Measurements from ENCODE around the gene TMEM255B.

DNA sequence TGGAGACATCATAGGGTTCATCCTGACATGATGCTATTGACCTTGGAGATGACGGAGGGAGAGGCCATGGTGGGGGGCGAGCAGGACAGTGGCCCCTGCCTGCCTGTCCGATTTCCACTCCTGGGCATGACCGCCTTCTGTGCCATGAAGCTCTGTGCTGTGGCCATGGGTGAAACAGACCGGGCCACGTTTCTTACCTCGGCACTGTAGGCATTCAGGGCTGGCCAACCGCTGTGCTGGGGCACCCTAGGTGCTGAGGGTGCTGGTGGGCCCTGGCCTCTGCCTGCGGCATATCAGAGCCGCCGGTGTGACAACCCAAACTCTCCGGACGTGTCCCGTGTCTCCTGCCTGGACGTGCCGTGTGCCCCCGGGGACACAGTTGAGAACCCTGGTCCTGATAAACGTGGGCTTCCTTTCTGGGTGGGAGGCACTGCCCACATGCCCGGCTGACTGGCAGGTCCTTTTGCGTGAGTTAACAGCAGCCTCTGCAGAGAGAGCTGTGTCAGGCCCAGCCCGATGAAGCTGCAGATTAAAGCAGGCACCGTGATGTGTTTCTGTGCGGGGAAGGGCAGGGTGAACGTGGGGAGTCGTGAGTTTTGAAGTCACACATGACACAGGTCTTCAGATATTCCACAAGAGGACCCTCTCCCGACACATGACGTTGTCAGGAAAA, 46.5 kb downstream of the TMEM255B start:
- TF ChIP-seq, protein P1, sequence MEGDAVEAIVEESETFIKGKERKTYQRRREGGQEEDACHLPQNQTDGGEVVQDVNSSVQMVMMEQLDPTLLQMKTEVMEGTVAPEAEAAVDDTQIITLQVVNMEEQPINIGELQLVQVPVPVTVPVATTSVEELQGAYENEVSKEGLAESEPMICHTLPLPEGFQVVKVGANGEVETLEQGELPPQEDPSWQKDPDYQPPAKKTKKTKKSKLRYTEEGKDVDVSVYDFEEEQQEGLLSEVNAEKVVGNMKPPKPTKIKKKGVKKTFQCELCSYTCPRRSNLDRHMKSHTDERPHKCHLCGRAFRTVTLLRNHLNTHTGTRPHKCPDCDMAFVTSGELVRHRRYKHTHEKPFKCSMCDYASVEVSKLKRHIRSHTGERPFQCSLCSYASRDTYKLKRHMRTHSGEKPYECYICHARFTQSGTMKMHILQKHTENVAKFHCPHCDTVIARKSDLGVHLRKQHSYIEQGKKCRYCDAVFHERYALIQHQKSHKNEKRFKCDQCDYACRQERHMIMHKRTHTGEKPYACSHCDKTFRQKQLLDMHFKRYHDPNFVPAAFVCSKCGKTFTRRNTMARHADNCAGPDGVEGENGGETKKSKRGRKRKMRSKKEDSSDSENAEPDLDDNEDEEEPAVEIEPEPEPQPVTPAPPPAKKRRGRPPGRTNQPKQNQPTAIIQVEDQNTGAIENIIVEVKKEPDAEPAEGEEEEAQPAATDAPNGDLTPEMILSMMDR (IDR thresholded peaks at IDR 0.05; ENCODE audit: low read depth, low read length): no peak
- TF ChIP-seq POLR2A (IDR thresholded peaks at IDR 0.05; ENCODE audit: extremely low read depth, insufficient read length): no peak

All from NB4 (cell line).